Fibroblast of lung (primary cell): ENCODE data around the gene PIM1. TPM values are rescaled to one million over a fixed set of nuclear protein-coding genes. Genes with fewer than 3 reads are reported as not detected.

ENCODE experiments used
- DNase-seq, 2 donors: peaks; one replicate each; pipeline versions ENCODE4 v3.0.0 to v3.0.0-alpha.2; 2010; ENCODE audit warnings: low read depth in 2 of 2
- H2AFZ ChIP-seq: 2 replicates; pipeline ENCODE4 v1.5.1; 2012; ENCODE audit warnings: low read length, control low read depth, inconsistent platforms
- H3K27ac ChIP-seq: 2 replicates; pipeline ENCODE4 v1.5.1; 2011; ENCODE audit warnings: low read length, control low read depth; ENCODE audit not compliant: insufficient read depth
- H3K27me3 ChIP-seq: 2 replicates; pipeline ENCODE4 v1.5.1; 2011; ENCODE audit warnings: mild to moderate bottlenecking, low read length; ENCODE audit not compliant: control insufficient read depth, insufficient read depth
- H3K36me3 ChIP-seq: 2 replicates; pipeline ENCODE4 v1.5.1; 2011; ENCODE audit warnings: low read length; ENCODE audit not compliant: control insufficient read depth, insufficient read depth
- H3K4me1 ChIP-seq: 2 replicates; pipeline ENCODE4 v1.5.1; 2011; ENCODE audit warnings: low read length; ENCODE audit not compliant: control insufficient read depth, insufficient read depth; ENCODE audit errors: extremely low read depth
- H3K4me2 ChIP-seq: 2 replicates; pipeline ENCODE4 v1.5.1; 2011; ENCODE audit warnings: low read length, control low read depth; ENCODE audit not compliant: insufficient read depth; ENCODE audit errors: extremely low read depth
- H3K4me3 ChIP-seq, 4 experiments: fragments of 200-600 bp in 1 of 4; sonication (generic) in 1 of 4; replicated peaks in 1 of 4; 2 replicates each; pipeline ENCODE4 v1.5.1; 2011 to 2016; ENCODE audit warnings: low read length in 4 of 4, low read depth in 3 of 4, mild to moderate bottlenecking in 3 of 4, control low read depth in 2 of 4, inconsistent platforms in 1 of 4, mixed read lengths in 1 of 4; ENCODE audit not compliant: insufficient read depth in 1 of 4; ENCODE audit errors: control extremely low read depth in 1 of 4
- H3K79me2 ChIP-seq: 2 replicates; pipeline ENCODE4 v1.5.1; 2012; ENCODE audit warnings: mild to moderate bottlenecking, low read length, inconsistent platforms; ENCODE audit not compliant: control insufficient read depth, insufficient read depth
- H3K9ac ChIP-seq: 2 replicates; pipeline ENCODE4 v1.5.1; 2011; ENCODE audit warnings: mild to moderate bottlenecking, low read length, control low read depth; ENCODE audit not compliant: insufficient read depth
- H3K9me3 ChIP-seq: 2 replicates; pipeline ENCODE4 v1.5.1; 2012; ENCODE audit warnings: low read depth, low read length; ENCODE audit not compliant: control insufficient read depth, insufficient read depth
- H4K20me1 ChIP-seq: 2 replicates; pipeline ENCODE4 v1.5.1; 2011; ENCODE audit warnings: low read length; ENCODE audit not compliant: control insufficient read depth, insufficient read depth; ENCODE audit errors: extremely low read depth
- CTCF ChIP-seq, 2 donors: IDR thresholded peaks in 1 of 2; conservative IDR thresholded peaks in 1 of 2; 1 replicate in 1 of 2; 2 replicates in 1 of 2; pipeline ENCODE4 v1.5.1; 2011 to 2012; ENCODE audit warnings: low read length in 2 of 2, control low read depth in 1 of 2, inconsistent platforms in 1 of 2, low read depth in 1 of 2, mild to moderate bottlenecking in 1 of 2
- EZH2 ChIP-seq: IDR thresholded peaks from 2 replicates; pipeline ENCODE4 v1.5.1; 2012; ENCODE audit warnings: low read length, control low read depth, mild to moderate bottlenecking; ENCODE audit errors: missing control alignments
- polyA plus RNA-seq, 2 donors: library from polyadenylated mRNA; depleted of rRNA in 1 of 2; stranded (reverse) in 1 of 2; unstranded in 1 of 2; fragments of >200 nt; gene quantifications; 2 replicates each; pipeline ENCODE4 v1.2.1, GENCODE V29; 2011 to 2012; ENCODE audit warnings: missing spikeins in 1 of 2
- total RNA-seq: library from RNA; depleted of rRNA; stranded (reverse); fragments of >200 nt; gene quantifications from 2 replicates; pipeline ENCODE4 v1.2.1, GENCODE V29; 2014

The PIM1 gene
- total and polyA plus RNA-seq, 2 donors (not counting 1 experiment from before 2014, with no cell fraction given) = 13.8 to 22.8 TPM

DNA sequence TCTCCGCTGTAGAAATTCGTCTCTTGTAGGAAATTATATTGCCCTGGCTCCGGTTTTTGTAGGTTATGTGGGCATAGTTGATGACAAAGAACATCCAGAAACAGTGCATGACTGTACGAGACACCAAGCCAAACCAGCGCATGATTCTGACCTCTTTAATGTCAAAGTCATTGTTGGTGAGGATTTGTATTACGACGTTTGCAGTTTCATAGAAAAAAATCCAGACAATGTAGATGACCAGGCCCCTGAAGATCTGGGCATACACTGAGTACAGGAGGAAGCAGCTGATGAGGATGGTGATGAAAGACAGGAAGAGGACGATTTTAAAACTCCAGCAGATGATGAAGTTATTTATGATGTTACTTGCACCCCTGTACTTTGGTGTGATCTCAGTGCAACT, 48.6 kb downstream of the PIM1 start:
- Histone ChIP-seq H3K4me1 (peaks cover 2% of the 10 kb centered on the region), H4K20me1 (no peaks in the 10 kb centered on the region), H3K9me3 (no peaks in the 10 kb centered on the region), H3K27ac (no peak overlapping the region), H3K79me2 (no peaks in the 10 kb centered on the region), H3K4me2 (no peak overlapping the region), H3K27me3 (no peaks in the 10 kb centered on the region), H3K9ac (no peak overlapping the region), H3K4me3 (no peak overlapping the region), H2AFZ (no peak overlapping the region), H3K36me3 (no peaks in the 10 kb centered on the region)
- no peak for DNase-seq
- TF ChIP-seq CTCF (conservative IDR thresholded peaks at IDR 0.05 in 1 of 2, IDR thresholded peaks at IDR 0.05 in 1 of 2; ENCODE audit: low read depth in 1 of 2, low read length in 2 of 2) (no peak), EZH2 (no peak)

- Histone ChIP-seq H3K79me2 (no peaks in the 10 kb centered on the region), H3K4me3 (peak overlapping the region in 1 of 4 experiments; percentile 67), H3K36me3 (no peaks in the 10 kb centered on the region), H3K4me1 (peaks cover 2% of the 10 kb centered on the region), H3K27ac (no peak overlapping the region), H3K9me3 (no peaks in the 10 kb centered on the region), H3K27me3 (no peaks in the 10 kb centered on the region), H4K20me1 (no peaks in the 10 kb centered on the region), H2AFZ (peak overlapping the region; percentile 85), H3K9ac (no peak overlapping the region), H3K4me2 (no peak overlapping the region)
- no peak for DNase-seq
- no peak for TF ChIP-seq CTCF (conservative IDR thresholded peaks at IDR 0.05 in 1 of 2, IDR thresholded peaks at IDR 0.05 in 1 of 2; ENCODE audit: low read depth in 1 of 2, low read length in 2 of 2)
- no peak for TF ChIP-seq EZH2
Observed at GRCh38 chr6:37221585-37222124, 51.7 kb downstream of the PIM1 start.

GRCh38 chr6:37222125-37222967, 52.4 kb downstream of the PIM1 start:
- Histone ChIP-seq H3K4me2 (peak overlapping the region; percentile 75), H2AFZ (peak overlapping the region; percentile 85), H3K27me3 (no peaks in the 10 kb centered on the region), H4K20me1 (no peaks in the 10 kb centered on the region), H3K27ac (no peak overlapping the region), H3K9ac (no peak overlapping the region), H3K4me1 (peaks cover 2% of the 10 kb centered on the region), H3K79me2 (no peaks in the 10 kb centered on the region), H3K9me3 (no peaks in the 10 kb centered on the region), H3K4me3 (peak overlapping the region; percentile 36 to 67 (median 44)), H3K36me3 (no peaks in the 10 kb centered on the region)
- TF ChIP-seq CTCF (conservative IDR thresholded peaks at IDR 0.05 in 1 of 2, IDR thresholded peaks at IDR 0.05 in 1 of 2; ENCODE audit: low read depth in 1 of 2, low read length in 2 of 2) = no peak
- no peak for TF ChIP-seq EZH2
- peak; percentile 86 to 91 for DNase-seq
